ENCODE measurements around the gene TRABD2A.

DNA sequence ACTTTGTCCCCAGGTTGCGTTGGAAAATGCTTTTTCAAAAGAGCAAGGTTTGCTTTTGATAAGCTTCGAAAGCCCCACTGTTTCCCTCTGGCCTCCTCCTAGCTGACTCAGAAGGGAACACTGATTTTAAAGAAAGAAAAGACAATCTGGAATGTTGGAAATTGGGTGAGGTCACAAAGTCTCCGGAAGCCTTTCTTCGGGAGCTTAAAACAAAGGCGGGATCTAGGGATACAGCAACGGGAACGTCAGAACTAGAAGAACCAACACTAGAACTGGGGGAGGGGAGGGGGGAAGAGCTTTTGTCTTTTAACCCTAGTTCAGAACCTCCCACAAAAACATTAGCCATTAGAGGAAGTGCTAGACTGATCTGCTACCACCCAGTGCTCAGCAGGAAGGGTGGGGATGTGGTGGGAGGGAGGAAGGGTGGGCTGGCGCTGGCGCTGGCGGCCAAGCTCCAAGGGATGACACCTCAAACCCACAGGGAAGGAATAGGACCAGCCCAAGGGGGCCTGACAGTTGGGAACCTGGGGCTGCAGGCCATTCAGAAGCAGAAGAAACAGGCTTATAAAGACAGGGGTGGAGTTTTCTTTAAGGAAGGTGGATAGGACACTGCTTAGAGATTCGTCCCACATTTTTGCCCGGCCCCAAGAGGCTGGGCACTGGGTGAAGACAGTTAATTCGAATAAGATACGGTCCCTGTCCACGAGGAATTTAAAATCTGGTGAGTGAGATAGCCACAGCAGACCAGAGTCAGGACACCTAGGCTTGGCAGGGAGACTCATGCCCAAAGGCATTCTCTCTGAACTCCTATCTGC, 26.2 kb upstream of the TRABD2A start:
- TF ChIP-seq EZH2 (IDR thresholded peaks at IDR 0.05; ENCODE audit: insufficient read depth, poor library complexity, severe bottlenecking) (no peak), EZH2phosphoT487 (IDR thresholded peaks at IDR 0.05; ENCODE audit: insufficient read depth, low read depth) (no peak)

All from GM23248 (cell line).